Ecto neural progenitor cell (in vitro differentiated cells): ENCODE results near the gene CNTN5.

Source experiments
- DNase-seq: peaks from one replicate; pipeline ENCODE4 v3.0.0-alpha.2; 2018; ENCODE audit warnings: low spot score

The CNTN5 gene

GRCh38 chr11:99170591-99170990 is 149.8 kb downstream of the CNTN5 start:
- no peak for DNase-seq

GRCh38 chr11:99171330-99171729 is 150.6 kb downstream of the CNTN5 start:
- DNase-seq, result no peak

- no peak for DNase-seq
These were observed 155.7 kb downstream of the CNTN5 start for GRCh38 chr11:99176430-99176829.

GRCh38 chr11:99177446-99177845 is 156.7 kb downstream of the CNTN5 start:
- no peak for DNase-seq

- no peak for DNase-seq
These were observed 163.4 kb downstream of the CNTN5 start for GRCh38 chr11:99184146-99184545.

GRCh38 chr11:99188221-99188620 is 167.5 kb downstream of the CNTN5 start:
- DNase-seq, result no peak

GRCh38 chr11:99192716-99193115 is 172.0 kb downstream of the CNTN5 start:
- no peak for DNase-seq

- no peak for DNase-seq
These were observed 176.7 kb downstream of the CNTN5 start for GRCh38 chr11:99197477-99197876.

GRCh38 chr11:99198215-99198614 is 177.5 kb downstream of the CNTN5 start:
- no peak for DNase-seq

- DNase-seq, result no peak
These were observed 178.6 kb downstream of the CNTN5 start for GRCh38 chr11:99199341-99199740.

- no peak for DNase-seq
These were observed 180.0 kb downstream of the CNTN5 start for GRCh38 chr11:99200720-99201119.

GRCh38 chr11:99208813-99209212 is 188.1 kb downstream of the CNTN5 start:
- DNase-seq, result no peak

- DNase-seq, result no peak
These were observed 208.8 kb downstream of the CNTN5 start for GRCh38 chr11:99229544-99229943.

- no peak for DNase-seq
These were observed 213.8 kb downstream of the CNTN5 start for GRCh38 chr11:99234534-99234933.

GRCh38 chr11:99238401-99238800 is 217.7 kb downstream of the CNTN5 start:
- DNase-seq, result no peak

- no peak for DNase-seq
These were observed 219.7 kb downstream of the CNTN5 start for GRCh38 chr11:99240192-99241030.

- no peak for DNase-seq
These were observed 220.3 kb downstream of the CNTN5 start for GRCh38 chr11:99241066-99241465.

- no peak for DNase-seq
These were observed 223.9 kb downstream of the CNTN5 start for GRCh38 chr11:99244613-99245012.

GRCh38 chr11:99246199-99246598 is 225.4 kb downstream of the CNTN5 start:
- DNase-seq, result no peak

GRCh38 chr11:99256614-99257013 is 235.9 kb downstream of the CNTN5 start:
- DNase-seq, result no peak

- DNase-seq, result no peak
These were observed 236.4 kb downstream of the CNTN5 start for GRCh38 chr11:99257131-99257530.

- no peak for DNase-seq
These were observed 239.9 kb downstream of the CNTN5 start for GRCh38 chr11:99260696-99261095.

- DNase-seq, result no peak
These were observed 248.1 kb downstream of the CNTN5 start for GRCh38 chr11:99268886-99269285.

- DNase-seq, result no peak
These were observed 250.8 kb downstream of the CNTN5 start for GRCh38 chr11:99271527-99271926.
